IMR-90 (cell line): ENCODE results near the gene MSL3. TPM values are rescaled to one million over a fixed set of nuclear protein-coding genes. Genes with fewer than 3 reads are reported as not detected.
A peak's percentile ranks its signal among the peaks of the same experiment; 100 is the strongest.

Source experiments
- ATAC-seq: fragments of 200-7000 bp; cut with Tn5 transposase; 2 replicates; pipeline ENCODE4 v1.9.1; 2020; ENCODE audit warnings: low read depth, mild to moderate bottlenecking, moderate library complexity
- BruUV-seq: library from RNA; stranded (reverse); fragments of 400-500 nt; replicated peaks from 2 replicates; lab custom pipeline; 2021; lab: Mats Ljungman, UMichigan
- CTCF ChIA-PET: fragments of 300-600 bp; formaldehyde crosslinking; extraction: SDS; loops from one replicate; lab custom pipeline; 2021; ENCODE audit warnings: antibody characterized with exemption; lab: Yijun Ruan, JAX
- POLR2A ChIA-PET: fragments of 300-600 bp; sonication (Branson Sonifier 250); formaldehyde crosslinking; loops from one replicate; lab custom pipeline; 2022; ENCODE audit warnings: antibody characterized with exemption; ENCODE audit not compliant: unreplicated experiment; lab: Charles Lee
- DNase-seq: peaks from one replicate; pipeline ENCODE4 v3.0.0; 2013
- H2AFZ ChIP-seq: replicated peaks from 2 replicates; pipeline ENCODE3; 2013; ENCODE audit warnings: low read length, mild to moderate bottlenecking; ENCODE audit not compliant: poor library complexity
- H2AK5ac ChIP-seq: 2 replicates; pipeline ENCODE4 v1.6.1; 2013; ENCODE audit warnings: low read depth, low read length, inconsistent platforms
- H2AK9ac ChIP-seq: replicated peaks from 2 replicates; pipeline ENCODE3; 2013; ENCODE audit warnings: mild to moderate bottlenecking, low read depth, low read length, moderate library complexity; ENCODE audit not compliant: poor library complexity
- H2BK120ac ChIP-seq: 2 replicates; pipeline ENCODE4 v1.6.1; 2013; ENCODE audit warnings: low read depth, low read length, inconsistent platforms
- H2BK15ac ChIP-seq: 3 replicates; pipeline ENCODE4 v1.6.1; 2013; ENCODE audit warnings: low read depth, low read length, inconsistent platforms
- H2BK20ac ChIP-seq: 2 replicates; pipeline ENCODE4 v1.6.1; 2013; ENCODE audit warnings: low read depth, mild to moderate bottlenecking, inconsistent platforms, low read length, moderate library complexity
- H2BK5ac ChIP-seq: 2 replicates; pipeline ENCODE4 v1.6.1; 2013; ENCODE audit warnings: mild to moderate bottlenecking, low read depth, low read length, inconsistent platforms; ENCODE audit not compliant: poor library complexity, severe bottlenecking
- H3K14ac ChIP-seq: replicated peaks from 2 replicates; pipeline ENCODE4 v1.6.1; 2013; ENCODE audit warnings: low read depth, low read length, inconsistent platforms
- H3K18ac ChIP-seq: 2 replicates; pipeline ENCODE4 v1.6.1; 2013; ENCODE audit warnings: low read depth, low read length, control low read depth
- H3K23ac ChIP-seq: 2 replicates; pipeline ENCODE4 v1.6.1; 2013; ENCODE audit warnings: low read depth, low read length, inconsistent platforms
- H3K27ac ChIP-seq: 2 replicates; pipeline ENCODE4 v1.5.1; 2013; ENCODE audit warnings: mild to moderate bottlenecking, control low read depth, low read length; ENCODE audit not compliant: insufficient read depth
- H3K27me3 ChIP-seq: 2 replicates; pipeline ENCODE4 v1.6.1; 2013; ENCODE audit warnings: low read length; ENCODE audit not compliant: control insufficient read depth, insufficient read depth
- H3K36me3 ChIP-seq: 2 replicates; pipeline ENCODE4 v1.6.1; 2013; ENCODE audit warnings: low read length, mixed read lengths; ENCODE audit not compliant: control insufficient read depth, insufficient read depth
- H3K4ac ChIP-seq: 2 replicates; pipeline ENCODE4 v1.6.1; 2013; ENCODE audit warnings: low read depth, low read length, inconsistent platforms
- H3K4me1 ChIP-seq: 2 replicates; pipeline ENCODE4 v1.6.1; 2013; ENCODE audit warnings: low read length, mixed read lengths; ENCODE audit not compliant: control insufficient read depth, insufficient read depth
- H3K4me2 ChIP-seq: 2 replicates; pipeline ENCODE4 v1.6.1; 2013; ENCODE audit warnings: low read depth, mild to moderate bottlenecking, control low read depth, low read length, moderate library complexity
- H3K4me3 ChIP-seq: 2 replicates; pipeline ENCODE4 v1.5.1; 2013; ENCODE audit warnings: low read depth, mild to moderate bottlenecking, control low read depth, low read length, moderate library complexity; ENCODE audit not compliant: insufficient read depth
- H3K56ac ChIP-seq: 2 replicates; pipeline ENCODE4 v1.6.1; 2013; ENCODE audit warnings: low read length, inconsistent platforms; ENCODE audit not compliant: insufficient read depth; ENCODE audit errors: extremely low read depth
- H3K79me1 ChIP-seq, 2 experiments: 2 replicates each; pipeline ENCODE4 v1.6.1; 2013; ENCODE audit warnings: low read length in 2 of 2, inconsistent platforms in 1 of 2, low read depth in 1 of 2
- H3K9ac ChIP-seq: 2 replicates; pipeline ENCODE4 v1.6.1; 2013; ENCODE audit warnings: low read depth, low read length, control low read depth
- H3K9me1 ChIP-seq: 2 replicates; pipeline ENCODE4 v1.6.1; 2013; ENCODE audit warnings: low read length, inconsistent platforms; ENCODE audit not compliant: insufficient read depth
- H3K9me3 ChIP-seq: 2 replicates; pipeline ENCODE4 v1.6.1; 2013; ENCODE audit warnings: low read length; ENCODE audit not compliant: control insufficient read depth, insufficient read depth
- H4K20me1 ChIP-seq: 2 replicates; pipeline ENCODE4 v1.6.1; 2013; ENCODE audit warnings: low read length, inconsistent platforms; ENCODE audit not compliant: insufficient read depth
- H4K5ac ChIP-seq: 2 replicates; pipeline ENCODE4 v1.6.1; 2013; ENCODE audit warnings: mild to moderate bottlenecking, low read depth, low read length, control low read depth
- H4K8ac ChIP-seq, 2 experiments: 2 replicates each; pipeline ENCODE4 v1.6.1; 2013; ENCODE audit warnings: low read depth in 2 of 2, low read length in 2 of 2, control low read depth in 1 of 2, inconsistent platforms in 1 of 2
- H4K91ac ChIP-seq: 2 replicates; pipeline ENCODE4 v1.6.1; 2013; ENCODE audit warnings: low read depth, low read length, inconsistent platforms; ENCODE audit not compliant: insufficient read depth
- MXI1 ChIP-seq: IDR thresholded peaks from 2 replicates; pipeline ENCODE4 v1.6.1; 2012; ENCODE audit warnings: low read depth, mild to moderate bottlenecking, low read length, moderate library complexity, borderline replicate concordance
- WGBS, 2 experiments: methylation state at CpG; one replicate each; pipeline versions ENCODE4 v1.1.5 to v1.1.7; 2013; ENCODE audit warnings: missing lambda C conversion rate in 2 of 2; ENCODE audit not compliant: insufficient read length in 1 of 2; ENCODE audit errors: extremely low coverage in 2 of 2; 5-methylcytosine and 5-hydroxymethylcytosine counted together
- dilution Hi-C: fragments of 300-500 bp; cut with HindIII; formaldehyde crosslinking; loops from one replicate; pipeline ENCODE4 v1.14.3; 2018; ENCODE audit warnings: low sequenced_read_pairs; ENCODE audit not compliant: unreplicated experiment
- in situ Hi-C: fragments of 300-500 bp; cut with MboI; formaldehyde crosslinking; loops from 3 replicates; pipeline ENCODE4 v1.14.3; 2019; ENCODE audit warnings: low sequenced_read_pairs, inconsistent platforms, mixed read lengths
- intact Hi-C: fragments of 100-400 bp; cut with micrococcal nuclease; formaldehyde crosslinking; loops from 2 replicates; pipeline ENCODE4 v1.10.0; 2022
- polyA plus RNA-seq, 3 experiments: library from polyadenylated mRNA; depleted of rRNA; stranded (reverse); fragments of >200 nt; gene quantifications; 2 replicates each; pipeline ENCODE4 v1.2.3, GENCODE V29; 2012; ENCODE audit warnings: low replicate concordance in 1 of 3
- total RNA-seq: library from RNA; depleted of rRNA; stranded (reverse); fragments of >200 nt; gene quantifications from 2 replicates; pipeline ENCODE4 v1.2.3, GENCODE V29; 2012
- TF ChIP-seq, protein P1 (sequence below): conservative IDR thresholded peaks from 2 replicates; pipeline ENCODE4 v1.5.1; 2012; ENCODE audit warnings: mild to moderate bottlenecking, low read depth, low read length, improper control_type of control experiment

The MSL3 gene
- total and polyA plus RNA-seq, 2 of the 4 experiments (the other 2 are of a cell fraction) = 19.6 to 21.3 TPM

DNA sequence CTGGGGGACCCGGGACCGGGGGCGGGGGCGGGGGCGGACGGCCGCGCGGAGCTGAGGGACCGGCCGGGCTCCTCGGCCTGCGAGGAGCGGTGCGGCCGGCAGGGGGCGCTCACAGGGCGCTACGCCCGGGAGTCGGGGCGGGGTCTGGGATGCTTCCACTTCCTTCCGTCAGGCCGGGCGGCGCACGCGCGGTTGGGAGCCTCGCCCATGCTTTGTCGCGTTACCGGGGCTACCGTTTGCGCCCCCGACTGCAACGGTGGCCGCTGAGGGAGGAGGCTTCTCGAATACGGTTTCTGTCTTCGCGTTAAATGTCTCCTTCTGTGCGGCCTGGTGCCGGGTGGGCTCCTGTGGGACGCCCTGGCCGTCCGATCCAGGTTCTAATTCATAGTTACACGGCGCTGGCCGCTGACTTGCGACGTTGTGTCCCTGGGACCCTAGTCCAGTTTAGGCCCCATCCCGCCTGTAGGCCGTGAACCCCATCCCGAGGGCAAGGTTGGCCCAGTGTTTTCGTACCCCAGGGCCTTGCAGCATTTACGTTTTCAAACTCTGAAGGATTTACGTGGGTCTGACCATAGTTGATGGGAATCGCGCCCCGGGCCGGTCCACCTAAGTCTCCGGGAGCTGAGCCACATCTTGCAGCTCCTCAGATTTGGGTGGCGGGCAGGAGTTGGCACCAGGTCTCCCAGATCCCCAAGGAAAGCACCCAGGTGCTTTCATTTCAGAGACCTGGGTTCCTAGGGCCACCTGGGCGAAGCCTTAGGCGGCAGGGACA is 549 bp downstream of the MSL3 start:
- DNase-seq (peak; percentile 73), ATAC-seq (peak; percentile 79)
- no peak overlapping the region; the same call in 2 of the 3 replicates for H2BK15ac ChIP-seq
- peak overlapping the region; percentile 77 for H4K91ac ChIP-seq
- peak overlapping the region; percentile 88 for H3K4ac ChIP-seq
- H3K27ac ChIP-seq = peak overlapping the region; percentile 98
- H3K23ac ChIP-seq = peak overlapping the region; percentile 8
- peak overlapping the region; percentile 91 for H3K4me2 ChIP-seq
- peak overlapping the region; percentile 85 for H2BK120ac ChIP-seq
- no peak overlapping the region; the same call in 1 of the 2 replicates for H3K18ac ChIP-seq
- H3K79me1 ChIP-seq = peaks cover 0 to 4% of the 10 kb centered on the region in 2 experiments; a peak in 2 of 4 replicates
- peak overlapping the region; percentile 94 for H2AFZ ChIP-seq
- TF ChIP-seq, protein P1, sequence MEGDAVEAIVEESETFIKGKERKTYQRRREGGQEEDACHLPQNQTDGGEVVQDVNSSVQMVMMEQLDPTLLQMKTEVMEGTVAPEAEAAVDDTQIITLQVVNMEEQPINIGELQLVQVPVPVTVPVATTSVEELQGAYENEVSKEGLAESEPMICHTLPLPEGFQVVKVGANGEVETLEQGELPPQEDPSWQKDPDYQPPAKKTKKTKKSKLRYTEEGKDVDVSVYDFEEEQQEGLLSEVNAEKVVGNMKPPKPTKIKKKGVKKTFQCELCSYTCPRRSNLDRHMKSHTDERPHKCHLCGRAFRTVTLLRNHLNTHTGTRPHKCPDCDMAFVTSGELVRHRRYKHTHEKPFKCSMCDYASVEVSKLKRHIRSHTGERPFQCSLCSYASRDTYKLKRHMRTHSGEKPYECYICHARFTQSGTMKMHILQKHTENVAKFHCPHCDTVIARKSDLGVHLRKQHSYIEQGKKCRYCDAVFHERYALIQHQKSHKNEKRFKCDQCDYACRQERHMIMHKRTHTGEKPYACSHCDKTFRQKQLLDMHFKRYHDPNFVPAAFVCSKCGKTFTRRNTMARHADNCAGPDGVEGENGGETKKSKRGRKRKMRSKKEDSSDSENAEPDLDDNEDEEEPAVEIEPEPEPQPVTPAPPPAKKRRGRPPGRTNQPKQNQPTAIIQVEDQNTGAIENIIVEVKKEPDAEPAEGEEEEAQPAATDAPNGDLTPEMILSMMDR = peak; percentile 62
- no peak for TF ChIP-seq MXI1
- WGBS, 2 experiments = 23% methylated on average over 14 of the region's 66 CpGs; no CpG with 5 or more reads in 1 of the 2 experiments
- H2AK9ac ChIP-seq = peak overlapping the region; percentile 90
- dilution Hi-C loops = no loop called here
- BruUV-seq = no TSS peak
- CTCF ChIA-PET = interaction anchor here (0.6 to 1.6 kb wide), 2 partner anchors 80 to 153 kb away, joined by 3 to 4 read pairs; no protein-coding TSS in a partner anchor
- no peaks in the 10 kb centered on the region for H3K9me1 ChIP-seq
- intact Hi-C loops = loop anchor here (5.0 kb wide), 1 partner anchor 91 kb away; the partner anchor contains the start of gene ARHGAP6
- peaks cover 7% of the 10 kb centered on the region for H3K36me3 ChIP-seq
- no peaks in the 10 kb centered on the region for H3K9me3 ChIP-seq
- peak overlapping the region; percentile 91 for H3K9ac ChIP-seq
- no peaks in the 10 kb centered on the region for H4K20me1 ChIP-seq
- POLR2A ChIA-PET = no interaction called here
- peak overlapping the region; percentile 94 for H2BK5ac ChIP-seq
- in situ Hi-C loops = loop anchor here (25.0 kb wide), 1 partner anchor 1571 kb away; no protein-coding TSS in a partner anchor
- peak overlapping the region; percentile 97 for H3K4me3 ChIP-seq
- H3K4me1 ChIP-seq = no peaks in the 10 kb centered on the region
- peak overlapping the region; percentile 56 for H3K56ac ChIP-seq
- H4K5ac ChIP-seq = peak overlapping the region; percentile 69; the same call in 1 of the 2 replicates
- H2AK5ac ChIP-seq = peak overlapping the region; percentile 88
- H2BK20ac ChIP-seq = no peak overlapping the region
- H4K8ac ChIP-seq = peak overlapping the region; percentile 79 to 95; a peak in 3 of 4 replicates
- peak overlapping the region; percentile 80; the same call in 1 of the 2 replicates for H3K14ac ChIP-seq
- H3K27me3 ChIP-seq = no peaks in the 10 kb centered on the region
